Neutrophil (primary cell): ENCODE measurements around the gene SPANXN2.
"Not testable (repeated sequence)": the region's sequence is repeated elsewhere in the genome, so short reads cannot be mapped to it uniquely, and the experiment has no call there.

Experiments
- H3K27ac ChIP-seq: fragments of 200-600 bp; sonication (generic); 2 replicates; pipeline ENCODE4 v1.5.1; 2016; ENCODE audit warnings: mild to moderate bottlenecking, moderate library complexity
- H3K27me3 ChIP-seq: fragments of 200-600 bp; sonication (generic); 2 replicates; pipeline ENCODE4 v1.6.0; 2016; ENCODE audit warnings: mild to moderate bottlenecking
- H3K36me3 ChIP-seq: fragments of 200-600 bp; sonication (generic); 2 replicates; pipeline ENCODE4 v1.5.1; 2017
- H3K4me1 ChIP-seq, 2 experiments: fragments of 200-600 bp in 1 of 2; sonication (generic) in 1 of 2; 1 replicate in 1 of 2; 2 replicates in 1 of 2; pipeline versions ENCODE4 v1.5.1 to v1.6.1; 2013 to 2016; ENCODE audit warnings: low read depth in 1 of 2, low read length in 1 of 2, mild to moderate bottlenecking in 1 of 2, moderate library complexity in 1 of 2; ENCODE audit not compliant: control insufficient read depth in 1 of 2, insufficient read depth in 1 of 2
- H3K4me3 ChIP-seq, 2 experiments: fragments of 200-600 bp in 1 of 2; sonication (generic) in 1 of 2; 1 replicate in 1 of 2; 2 replicates in 1 of 2; pipeline ENCODE4 v1.5.1; 2013 to 2016; ENCODE audit warnings: low read depth in 1 of 2, low read length in 1 of 2, mild to moderate bottlenecking in 1 of 2, moderate library complexity in 1 of 2
- H3K9me3 ChIP-seq: fragments of 200-600 bp; sonication (generic); 2 replicates; pipeline ENCODE4 v1.5.1; 2016
- CTCF ChIP-seq: fragments of 200-600 bp; sonication (generic); IDR thresholded peaks from 2 replicates; pipeline ENCODE4 v1.5.1; 2016; ENCODE audit warnings: antibody characterized with exemption

The SPANXN2 gene

GRCh38 chrX:143720652-143721051 is at the start of gene SPANXN2:
SPANXN2 (minus strand) TSS chrX:143720752; CDS start chrX:143720668, 84 bp downstream.
- H3K27ac ChIP-seq, H3K27me3 ChIP-seq, H3K4me1 ChIP-seq: not testable (repeated sequence)

GRCh38 chrX:143768976-143769375 is 48.4 kb upstream of the SPANXN2 start:
- no peaks in the 10 kb centered on the region for H3K27me3 ChIP-seq
- H3K4me1 ChIP-seq, result no peaks in the 10 kb centered on the region
- H3K27ac ChIP-seq, result no peak overlapping the region
- no peak for TF ChIP-seq CTCF
- H3K36me3 ChIP-seq, result no peaks in the 10 kb centered on the region
- H3K9me3 ChIP-seq, result no peaks in the 10 kb centered on the region
- H3K4me3 ChIP-seq, result no peak overlapping the region

More at GRCh38 chrX:143720652-143721051, at the start of gene SPANXN2:
- not testable (repeated sequence) for H3K36me3 ChIP-seq, H3K4me3 ChIP-seq, H3K9me3 ChIP-seq

- not testable (repeated sequence) for H3K27me3 ChIP-seq, H3K9me3 ChIP-seq, H3K27ac ChIP-seq, H3K36me3 ChIP-seq, H3K4me1 ChIP-seq, H3K4me3 ChIP-seq
Observed at GRCh38 chrX:143767789-143768188, 47.2 kb upstream of the SPANXN2 start.

- H3K27me3 ChIP-seq, result no peaks in the 10 kb centered on the region
- H3K4me3 ChIP-seq, result no peak overlapping the region
- no peak overlapping the region for H3K27ac ChIP-seq
- no peaks in the 10 kb centered on the region for H3K9me3 ChIP-seq
- no peak for TF ChIP-seq CTCF
- H3K36me3 ChIP-seq, result no peaks in the 10 kb centered on the region
- H3K4me1 ChIP-seq, result no peaks in the 10 kb centered on the region
Observed at GRCh38 chrX:143757887-143758286, 37.3 kb upstream of the SPANXN2 start.

GRCh38 chrX:143757375-143757774 is 36.8 kb upstream of the SPANXN2 start:
- H3K9me3 ChIP-seq, result no peaks in the 10 kb centered on the region
- no peaks in the 10 kb centered on the region for H3K36me3 ChIP-seq
- H3K27ac ChIP-seq, result no peak overlapping the region
- TF ChIP-seq CTCF, result no peak
- H3K4me1 ChIP-seq, result no peaks in the 10 kb centered on the region
- no peak overlapping the region for H3K4me3 ChIP-seq
- H3K27me3 ChIP-seq, result no peaks in the 10 kb centered on the region

GRCh38 chrX:143754183-143754582 is 33.6 kb upstream of the SPANXN2 start:
- no peaks in the 10 kb centered on the region for H3K36me3 ChIP-seq
- no peak for TF ChIP-seq CTCF
- H3K27me3 ChIP-seq, result no peaks in the 10 kb centered on the region
- H3K4me1 ChIP-seq, result no peaks in the 10 kb centered on the region
- H3K4me3 ChIP-seq, result no peak overlapping the region
- no peak overlapping the region for H3K27ac ChIP-seq
- H3K9me3 ChIP-seq, result no peaks in the 10 kb centered on the region

GRCh38 chrX:143733866-143734265 is 13.3 kb upstream of the SPANXN2 start:
- Histone ChIP-seq H3K4me3 (no peak overlapping the region), H3K36me3 (no peaks in the 10 kb centered on the region), H3K27me3 (no peaks in the 10 kb centered on the region), H3K27ac (no peak overlapping the region), H3K9me3 (no peaks in the 10 kb centered on the region), H3K4me1 (no peaks in the 10 kb centered on the region)
- no peak for TF ChIP-seq CTCF
